Measurements from ENCODE around the gene CTSZ. TPM values are rescaled to one million over a fixed set of nuclear protein-coding genes. Genes with fewer than 3 reads are reported as not detected.

The CTSZ gene
- 52.8 and 58.0 TPM in 2 replicates for total RNA-seq

DNA sequence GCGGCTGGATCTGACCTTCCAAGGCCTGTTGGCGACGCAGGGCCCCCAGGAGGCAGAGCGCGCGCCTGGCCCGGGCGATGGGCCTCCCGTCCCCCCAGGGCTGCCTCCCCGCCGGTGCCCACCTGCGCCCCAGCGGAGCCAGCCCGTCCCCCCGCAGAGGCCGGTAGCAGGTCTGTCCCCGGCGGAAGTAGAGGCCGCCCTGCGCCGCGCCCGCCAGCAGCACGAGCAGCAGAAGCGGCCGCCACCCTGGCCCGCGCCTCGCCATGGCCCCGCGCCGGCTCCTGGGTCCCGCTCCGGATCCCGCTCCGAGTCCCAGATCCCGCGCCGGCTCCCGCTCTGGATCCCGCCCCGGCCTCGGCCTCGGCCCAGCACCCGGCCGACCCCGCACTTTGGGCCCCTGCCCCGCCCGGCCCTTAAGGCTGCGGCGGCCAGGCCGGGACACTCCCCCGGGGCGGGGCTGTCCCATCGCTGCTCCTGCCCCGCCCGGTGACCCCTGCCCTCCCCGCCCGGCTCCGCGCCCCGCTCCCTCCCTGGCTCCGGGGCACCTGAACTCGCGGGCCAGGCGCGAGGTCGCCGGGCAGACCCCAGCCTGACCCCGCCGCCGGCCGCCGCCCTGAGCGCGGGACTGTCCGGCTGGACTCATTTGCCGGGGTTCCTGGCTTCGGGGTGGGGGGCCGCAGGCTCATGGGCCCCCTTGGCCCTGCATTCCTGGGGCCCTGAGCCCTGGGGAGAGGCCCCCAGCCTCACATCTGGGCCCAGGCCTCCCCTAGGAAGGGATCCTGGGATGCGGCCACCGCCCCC lies at the start of gene CTSZ:
Gene CTSZ, minus strand, starts transcription at position 391 of the 801 bp plus-strand sequence. Its CDS starts 126 bp downstream, at position 265.

DNA sequence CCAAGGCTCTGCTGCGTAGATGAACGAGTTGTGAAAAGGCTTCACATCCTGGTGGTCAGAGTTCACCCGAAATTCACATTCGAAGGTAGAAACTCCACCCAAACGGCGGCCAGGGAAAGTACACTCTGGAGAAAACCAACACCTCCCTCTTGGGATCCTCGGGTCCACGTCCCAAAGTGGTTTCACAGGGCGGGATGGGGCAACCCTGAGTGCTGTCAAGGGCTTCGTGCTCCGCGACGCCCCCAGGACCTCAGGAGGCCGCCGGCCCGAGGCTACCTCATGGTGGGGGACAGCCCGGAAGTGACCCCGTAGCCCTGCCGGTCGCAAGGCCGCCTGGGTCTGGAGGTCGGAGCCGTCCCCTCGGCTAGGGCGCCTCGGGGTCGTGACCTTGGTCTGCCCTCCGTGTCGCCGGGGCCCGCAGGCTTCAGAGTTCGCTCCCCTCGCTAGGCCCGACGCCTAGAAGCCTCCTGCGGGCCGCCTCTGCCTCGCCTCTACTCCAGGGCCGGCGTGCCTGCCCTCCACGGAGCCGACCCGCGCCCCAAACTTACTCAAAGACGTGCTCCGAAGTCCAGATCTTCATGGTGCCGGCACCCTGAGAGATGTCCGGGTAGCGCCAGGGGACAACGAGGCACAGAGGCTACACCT lies 35.2 kb upstream of the CTSZ start, which contains the start of gene PRELID3B:
Gene PRELID3B, minus strand, starts transcription at position 636 of the 645 bp plus-strand sequence. Its CDS starts 56 bp downstream, at position 580.

DNA sequence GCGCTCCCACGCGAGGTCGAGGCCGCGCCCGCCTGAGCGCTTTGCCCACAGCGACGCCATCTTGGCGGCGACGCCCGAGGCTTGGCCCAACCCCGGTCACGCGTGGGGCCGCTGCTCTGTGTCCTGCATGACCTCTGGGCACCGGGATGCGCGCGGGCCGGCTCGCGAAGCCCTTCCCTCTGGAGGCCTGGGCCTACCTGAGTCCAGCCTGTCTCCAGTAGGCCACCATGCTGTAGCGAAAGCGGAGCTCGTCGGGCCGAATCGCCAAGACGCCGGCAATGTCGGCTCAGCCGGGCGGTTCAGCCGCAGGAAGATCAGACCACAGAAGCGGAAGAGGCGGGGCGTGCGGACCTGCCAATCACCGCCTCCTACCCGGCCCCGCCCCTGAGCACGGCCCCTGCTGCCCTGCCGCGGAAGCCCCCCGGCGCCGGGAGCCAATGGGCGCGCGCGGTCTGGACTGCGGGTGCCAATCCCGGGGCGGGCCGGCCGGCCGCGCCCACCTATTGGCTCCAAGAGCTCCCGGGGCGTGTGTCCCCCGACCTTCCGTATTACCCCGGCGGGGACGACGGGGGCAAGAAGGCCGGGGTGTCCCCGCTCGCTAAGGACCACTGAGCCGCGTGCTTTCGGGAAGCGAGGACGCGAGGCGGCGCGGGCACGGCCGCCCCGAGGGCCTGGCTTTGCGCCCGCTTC lies 25.1 kb upstream of the CTSZ start, which contains the start of gene ATP5F1E:
Gene ATP5F1E, minus strand, starts transcription at position 313 of the 690 bp plus-strand sequence. Its CDS starts 84 bp downstream, at position 229.

DNA sequence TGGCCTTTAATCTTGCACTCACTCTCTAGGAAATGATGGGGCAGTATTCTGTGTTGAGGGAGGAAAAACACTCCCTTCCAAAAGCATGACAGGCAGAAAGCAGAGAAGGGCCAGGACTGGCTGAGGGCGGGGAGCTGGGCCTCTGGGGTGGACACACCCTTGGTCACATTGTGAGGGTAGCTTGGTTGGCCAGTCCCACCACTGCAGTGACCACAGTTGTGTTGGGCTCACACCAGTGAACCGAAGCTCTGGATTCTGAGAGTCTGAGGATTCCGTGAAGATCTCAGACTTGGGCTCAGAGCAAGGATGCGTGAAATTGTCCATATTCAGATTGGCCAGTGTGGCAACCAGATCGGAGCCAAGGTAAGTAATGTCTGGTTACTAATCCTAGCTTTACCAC lies 12.2 kb upstream of the CTSZ start, which contains the start of gene TUBB1:
Gene TUBB1, plus strand, starts transcription at position 213 of the 400 bp plus-strand sequence. Its CDS starts 94 bp downstream, at position 307.

DNA sequence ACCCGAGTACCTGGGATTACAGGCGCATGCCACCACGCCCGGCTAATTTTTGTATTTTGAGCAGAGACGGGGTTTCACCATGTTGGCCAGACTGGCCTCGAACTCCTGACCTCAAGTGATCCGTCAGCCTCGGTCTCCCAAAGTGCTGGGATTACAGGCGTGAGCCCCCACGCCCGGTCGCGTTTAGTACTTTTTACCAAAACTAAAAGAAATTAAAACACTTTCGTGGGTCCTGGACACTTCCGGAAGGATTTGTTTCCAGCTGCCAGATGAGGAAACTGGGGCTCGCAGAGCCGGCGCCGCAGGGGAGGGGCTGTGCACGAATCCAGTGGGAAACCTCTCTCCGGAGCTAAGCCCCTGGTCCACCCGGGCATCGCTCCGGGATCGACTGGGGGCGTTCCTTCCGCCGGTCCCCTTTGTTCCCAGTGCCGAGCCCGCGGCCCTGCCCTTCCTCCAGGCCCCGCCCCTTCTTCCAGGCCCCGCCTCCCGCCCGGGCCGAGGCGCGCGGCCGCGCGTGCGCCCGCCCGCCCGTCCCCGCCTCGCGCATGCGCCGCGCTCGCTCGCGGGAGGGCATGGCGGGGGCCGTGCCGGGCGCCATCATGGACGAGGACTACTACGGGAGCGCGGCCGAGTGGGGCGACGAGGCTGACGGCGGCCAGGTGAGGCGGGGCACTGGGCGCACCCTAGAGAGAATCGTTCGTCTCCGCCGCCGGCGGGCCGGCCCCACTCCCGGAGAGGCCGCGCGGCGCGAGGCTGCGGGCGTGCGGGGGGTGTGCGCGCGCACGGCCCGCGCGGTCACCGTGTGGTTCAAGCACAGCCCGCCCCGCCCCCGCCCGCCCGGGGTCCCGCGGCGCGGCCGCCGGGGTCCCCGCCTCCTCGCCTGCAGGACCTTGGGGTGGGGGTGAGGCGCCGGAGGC lies 26.1 kb downstream of the CTSZ start, which contains the start of gene NELFCD:
Gene NELFCD, plus strand, starts transcription at position 546 of the 917 bp plus-strand sequence. Its CDS starts 54 bp downstream, at position 600.

Other genes with a start within 250 kb of the CTSZ start
- 0.67 and 1.2 TPM in 2 replicates for gene GNAS-AS1, start 156.4 kb downstream of the CTSZ start, total RNA-seq
- 370 and 406 TPM in 2 replicates for gene GNAS, start 154.5 kb downstream of the CTSZ start, total RNA-seq
- 55.1 and 56.3 TPM in 2 replicates for gene NELFCD, start 26.0 kb downstream of the CTSZ start, total RNA-seq
- not detected in 2 replicates for gene TUBB1, start 12.2 kb upstream of the CTSZ start, total RNA-seq
- 16.2 and 16.8 TPM in 2 replicates for gene ATP5F1E, start 25.1 kb upstream of the CTSZ start, total RNA-seq
- gene PRELID3B, start 35.5 kb upstream of the CTSZ start, total RNA-seq: 36.1 and 43.0 TPM in 2 replicates
- gene ZNF831, start 156.6 kb upstream of the CTSZ start, total RNA-seq: not detected in 2 replicates